ENCODE measurements around the gene HOXD10.

- TF ChIP-seq POLR2AphosphoS5 (IDR thresholded peaks at IDR 0.05; ENCODE audit: borderline replicate concordance, low read depth, low read length) (no peak), EZH2 (IDR thresholded peaks at IDR 0.05) (no peak), FOXP2 (optimal IDR thresholded peaks at IDR 0.05; ENCODE audit: control extremely low read depth, extremely low read length, insufficient read depth) (no peak)
Measured at GRCh38 chr2:176071330-176072291, 45.0 kb upstream of the HOXD10 start.

Data from SK-N-MC (cell line).